HepG2 (cell line): Measurements from ENCODE around the gene IFIT1B. TPM values are rescaled to one million over a fixed set of nuclear protein-coding genes. Genes with fewer than 3 reads are reported as not detected.

ENCODE experiments used
- ATRX ChIP-seq: sonication (generic); formaldehyde crosslinking; IDR thresholded peaks from 2 replicates; pipeline ENCODE4 v1.4.0; 2020; ENCODE audit warnings: missing genetic modification reagents, borderline replicate concordance
- CREB1 ChIP-seq, 2 experiments: fragments of 450-650 bp in 1 of 2; IDR thresholded peaks; 2 replicates each; pipeline ENCODE4 v1.6.1; 2016 to 2017; ENCODE audit warnings: control low read depth in 1 of 2, mild to moderate bottlenecking in 1 of 2, missing compliant biosample characterization in 1 of 2, missing genetic modification characterization in 1 of 2
- ELF3 ChIP-seq: IDR thresholded peaks from 2 replicates; pipeline ENCODE4 v1.6.1; 2016; ENCODE audit warnings: missing genetic modification reagents, missing compliant biosample characterization
- ETV6 ChIP-seq: sonication (generic); formaldehyde crosslinking; conservative IDR thresholded peaks from 2 replicates; pipeline ENCODE4 v1.4.0; 2020; ENCODE audit warnings: missing genetic modification reagents
- GMEB1 ChIP-seq: sonication (generic); formaldehyde crosslinking; IDR thresholded peaks from 2 replicates; pipeline ENCODE4 v1.5.1; 2020; ENCODE audit warnings: missing genetic modification reagents, mild to moderate bottlenecking, borderline replicate concordance
- JARID2 ChIP-seq: sonication (generic); formaldehyde crosslinking; IDR thresholded peaks from 2 replicates; pipeline ENCODE4 v1.8.1; 2023; ENCODE audit warnings: missing genetic modification reagents, inconsistent platforms; ENCODE audit not compliant: insufficient replicate concordance
- KLF16 ChIP-seq, 2 experiments: sonication (generic) in 1 of 2; formaldehyde crosslinking in 1 of 2; IDR thresholded peaks; 2 replicates each; pipeline versions ENCODE4 v1.6.1 to v1.8.0; 2016 to 2023; ENCODE audit warnings: missing genetic modification reagents in 2 of 2, missing compliant biosample characterization in 1 of 2
- MBD4 ChIP-seq: IDR thresholded peaks from 2 replicates; pipeline ENCODE4 v1.6.1; 2012; ENCODE audit warnings: low read length, inconsistent platforms, borderline replicate concordance
- MLLT10 ChIP-seq: sonication (generic); formaldehyde crosslinking; IDR thresholded peaks from 2 replicates; pipeline ENCODE4 v1.4.0; 2020; ENCODE audit warnings: missing genetic modification reagents
- MTF2 ChIP-seq: sonication (generic); formaldehyde crosslinking; IDR thresholded peaks from 2 replicates; pipeline ENCODE4 v1.5.0; 2020; ENCODE audit warnings: missing genetic modification reagents, borderline replicate concordance
- PCBP2 ChIP-seq: fragments of 200-400 bp; formaldehyde crosslinking; optimal IDR thresholded peaks from 2 replicates; pipeline ENCODE3; 2018; ENCODE audit warnings: low read length, low read depth; ENCODE audit not compliant: poor library complexity, severe bottlenecking
- POGK ChIP-seq: sonication (generic); formaldehyde crosslinking; conservative IDR thresholded peaks from 2 replicates; pipeline ENCODE4 v1.8.0; 2022; ENCODE audit warnings: mild to moderate bottlenecking, moderate library complexity, missing genetic modification reagents
- RBFOX2 ChIP-seq: fragments of 200-400 bp; formaldehyde crosslinking; IDR thresholded peaks from 2 replicates; pipeline ENCODE4 v1.6.1; 2017; ENCODE audit warnings: low read depth, mild to moderate bottlenecking, low read length
- RELA ChIP-seq: sonication (generic); formaldehyde crosslinking; IDR thresholded peaks from 2 replicates; pipeline ENCODE4 v1.4.0; 2020; ENCODE audit warnings: missing genetic modification reagents
- SSRP1 ChIP-seq: IDR thresholded peaks from 2 replicates; pipeline ENCODE4 v1.6.1; 2016; ENCODE audit warnings: control low read depth
- TFDP2 ChIP-seq: sonication (generic); formaldehyde crosslinking; IDR thresholded peaks from 2 replicates; pipeline ENCODE4 v1.4.0; 2020; ENCODE audit warnings: missing genetic modification reagents
- TRAFD1 ChIP-seq: sonication (generic); formaldehyde crosslinking; IDR thresholded peaks from 2 replicates; pipeline ENCODE4 v1.5.1; 2020; ENCODE audit warnings: missing genetic modification reagents, mild to moderate bottlenecking, borderline replicate concordance
- ZFY ChIP-seq: sonication (generic); formaldehyde crosslinking; IDR thresholded peaks from 2 replicates; pipeline ENCODE4 v1.4.0; 2020; ENCODE audit warnings: missing genetic modification reagents
- ZNF101 ChIP-seq: sonication (generic); formaldehyde crosslinking; IDR thresholded peaks from 2 replicates; pipeline ENCODE4 v1.4.0; 2020; ENCODE audit warnings: mild to moderate bottlenecking, low read depth, missing genetic modification reagents, borderline replicate concordance
- ZNF180 ChIP-seq: sonication (generic); formaldehyde crosslinking; IDR thresholded peaks from 2 replicates; pipeline ENCODE4 v1.4.0; 2020; ENCODE audit warnings: low read depth, missing genetic modification reagents, borderline replicate concordance
- ZNF274 ChIP-seq: sonication (generic); formaldehyde crosslinking; IDR thresholded peaks from 2 replicates; pipeline ENCODE4 v1.5.1; 2020; ENCODE audit warnings: mild to moderate bottlenecking, missing genetic modification reagents
- ZNF44 ChIP-seq: sonication (generic); formaldehyde crosslinking; IDR thresholded peaks from 2 replicates; pipeline ENCODE4 v1.5.1; 2020; ENCODE audit warnings: mild to moderate bottlenecking, missing genetic modification reagents
- ZNF563 ChIP-seq: sonication (generic); formaldehyde crosslinking; IDR thresholded peaks from 2 replicates; pipeline ENCODE4 v1.8.0; 2022; ENCODE audit warnings: mild to moderate bottlenecking, moderate library complexity, missing genetic modification reagents
- ZNF629 ChIP-seq: sonication (generic); formaldehyde crosslinking; conservative IDR thresholded peaks from 2 replicates; pipeline ENCODE4 v1.5.0; 2020; ENCODE audit warnings: missing genetic modification reagents
- ZNF670 ChIP-seq: sonication (generic); formaldehyde crosslinking; IDR thresholded peaks from 2 replicates; pipeline ENCODE4 v1.8.0; 2022; ENCODE audit warnings: mild to moderate bottlenecking, missing genetic modification reagents, borderline replicate concordance
- polyA plus RNA-seq, 8 experiments: library from polyadenylated mRNA; depleted of rRNA in 3 of 8; stranded (reverse) in 7 of 8; unstranded in 1 of 8; fragments of >200 nt; fragmentation: Illumina TruSeq in 4 of 8; extraction: Trizol in 4 of 8; gene quantifications; 2 replicates each; pipeline versions ENCODE4 v1.2.1 to v1.2.3, GENCODE V29; 2011 to 2016; ENCODE audit warnings: low read depth in 4 of 8, missing spikeins in 1 of 8, mixed read lengths in 1 of 8; ENCODE audit not compliant: insufficient read depth in 1 of 8
- total RNA-seq, 5 experiments: library from RNA; depleted of rRNA; stranded (reverse); fragments of >200 nt; fragmentation: Illumina TruSeq; extraction: Trizol; gene quantifications; 2 replicates each; pipeline ENCODE4 v1.2.3, GENCODE V29; 2016; ENCODE audit warnings: low read depth in 1 of 5

IFIT1B gene
- total and polyA plus RNA-seq, 2 of the 13 experiments (the other 11 are each of a cell fraction or from before 2014, with no cell fraction given), result not detected

- TF ChIP-seq GMEB1 (CRISPR knock-in tag) (peak; percentile 53; the same call in 1 of the 2 replicates), SSRP1 (no peak), MLLT10 (CRISPR knock-in tag) (no peak), ZFY (CRISPR knock-in tag) (no peak), ZNF101 (no peak), PCBP2 (no peak), JARID2 (CRISPR knock-in tag) (no peak), POGK (CRISPR knock-in tag) (no peak), TRAFD1 (CRISPR knock-in tag) (no peak), RBFOX2 (no peak), MTF2 (CRISPR knock-in tag) (no peak), ETV6 (no peak), ZNF563 (CRISPR knock-in tag) (no peak), ZNF180 (CRISPR knock-in tag) (no peak), ZNF629 (no peak), TFDP2 (no peak), ZNF274 (no peak), KLF16 (CRISPR knock-in tag; IDR thresholded peaks at IDR 0.05) (0 out of 4 replicates have a peak, but pooled peaks of 1 of the 2 experiments have one; percentile 30), ZNF44 (CRISPR knock-in tag) (no peak), CREB1 (IDR thresholded peaks at IDR 0.05) (no peak), CREB1 (CRISPR knock-in tag; IDR thresholded peaks at IDR 0.05) (peak; percentile 28; the same call in 1 of the 2 replicates), RELA (CRISPR knock-in tag) (no peak), MBD4 (no peak), ELF3 (CRISPR knock-in tag) (no peak), ATRX (CRISPR knock-in tag) (no peak), ZNF670 (CRISPR knock-in tag) (no peak)
These were observed 45.7 kb upstream of the IFIT1B start (continued) for GRCh38 chr10:89332123-89332633.
